HepG2 (cell line): ENCODE results near the gene KANSL1. TPM values are rescaled to one million over a fixed set of nuclear protein-coding genes. Genes with fewer than 3 reads are reported as not detected.

Experiments used
- ATAC-seq: fragments of 200-7000 bp; cut with Tn5 transposase; 3 replicates; pipeline ENCODE4 v1.9.1; 2020; ENCODE audit warnings: mild to moderate bottlenecking, moderate library complexity
- BruUV-seq: library from RNA; stranded (reverse); fragments of 400-500 nt; replicated peaks from 2 replicates; lab custom pipeline; 2021; lab: Mats Ljungman, UMichigan
- CTCF ChIA-PET: fragments of 300-600 bp; formaldehyde crosslinking; extraction: SDS; loops from one replicate; lab custom pipeline; 2021; ENCODE audit warnings: low total read pairs, inconsistent platforms, low intra/inter-chr PET ratio; lab: Yijun Ruan, JAX
- POLR2A ChIA-PET: fragments of 350-600 bp; sonication (Branson Sonifier 250); formaldehyde crosslinking; loops from one replicate; lab custom pipeline; 2020; ENCODE audit warnings: antibody characterized with exemption, inconsistent platforms; lab: Yijun Ruan, JAX
- DNase-seq: peaks from one replicate; pipeline ENCODE4 v3.0.0-alpha.2; 2015; ENCODE audit warnings: low spot score
- FAIRE-seq: peaks from 3 replicates; lab custom pipeline; 2011; peaks lifted over from hg19 to GRCh38; lab: Jason Lieb, UNC
- H2AFZ ChIP-seq: one replicate; pipeline ENCODE4 v1.6.1; 2011; ENCODE audit warnings: low read length, inconsistent platforms
- H3K27ac ChIP-seq: fragments of 300-600 bp; 3 replicates; pipeline ENCODE4 v1.8.0; 2011; ENCODE audit warnings: mixed run types, mild to moderate bottlenecking, mixed read lengths, low read length, inconsistent platforms; ENCODE audit not compliant: insufficient read depth; ENCODE audit errors: extremely low read length
- H3K27me3 ChIP-seq, 2 experiments: fragments of 200-600 bp in 1 of 2; 2 replicates in 1 of 2; 3 replicates in 1 of 2; pipeline versions ENCODE4 v1.6.0 to v1.8.0; 2011; ENCODE audit warnings: low read length in 2 of 2, mild to moderate bottlenecking in 2 of 2, moderate library complexity in 2 of 2, inconsistent platforms in 1 of 2; ENCODE audit not compliant: insufficient read depth in 2 of 2, control insufficient read depth in 1 of 2
- H3K36me3 ChIP-seq, 2 experiments: fragments of 200-600 bp in 1 of 2; replicated peaks in 1 of 2; 2 replicates in 1 of 2; 3 replicates in 1 of 2; pipeline versions ENCODE4 v1.5.1 to v1.8.0; 2011; ENCODE audit warnings: low read length in 2 of 2, inconsistent platforms in 1 of 2; ENCODE audit not compliant: insufficient read depth in 2 of 2, control insufficient read depth in 1 of 2
- H3K4me1 ChIP-seq: 2 replicates; pipeline ENCODE4 v1.5.1; 2012; ENCODE audit warnings: low read length, inconsistent platforms; ENCODE audit not compliant: insufficient read depth
- H3K4me2 ChIP-seq: 2 replicates; pipeline ENCODE4 v1.6.0; 2011; ENCODE audit warnings: low read depth, low read length, inconsistent platforms
- H3K4me3 ChIP-seq, 3 experiments: fragments of 200-600 bp in 1 of 3; sonication (generic), shearing (Covaris generic) in 1 of 3; replicated peaks in 1 of 3; 2 replicates each; pipeline ENCODE4 v1.5.1; 2011 to 2016; ENCODE audit warnings: low read length in 3 of 3, inconsistent platforms in 2 of 3, low read depth in 2 of 3, mild to moderate bottlenecking in 2 of 3, control low read depth in 1 of 3, mixed read lengths in 1 of 3; ENCODE audit not compliant: insufficient read depth in 1 of 3
- H3K79me2 ChIP-seq: one replicate; pipeline ENCODE4 v1.6.1; 2011; ENCODE audit warnings: low read length, inconsistent platforms; ENCODE audit not compliant: insufficient read depth
- H3K9ac ChIP-seq: 2 replicates; pipeline ENCODE4 v1.6.0; 2011; ENCODE audit warnings: mild to moderate bottlenecking, low read depth, low read length, inconsistent platforms; ENCODE audit not compliant: insufficient read depth
- H3K9me3 ChIP-seq: 2 replicates; pipeline ENCODE4 v1.5.1; 2012; ENCODE audit warnings: mild to moderate bottlenecking, low read length
- H4K20me1 ChIP-seq: 2 replicates; pipeline ENCODE4 v1.6.0; 2011; ENCODE audit warnings: inconsistent platforms, mild to moderate bottlenecking, low read length, moderate library complexity; ENCODE audit not compliant: insufficient read depth
- RFX1 ChIP-seq: fragments of 450-650 bp; IDR thresholded peaks from 2 replicates; pipeline ENCODE4 v1.6.1; 2017
- SALL2 ChIP-seq: sonication (generic); formaldehyde crosslinking; IDR thresholded peaks from 2 replicates; pipeline ENCODE4 v1.8.1; 2023; ENCODE audit warnings: mild to moderate bottlenecking, missing genetic modification reagents, inconsistent platforms
- ZBTB10 ChIP-seq: sonication (generic); formaldehyde crosslinking; IDR thresholded peaks from 2 replicates; pipeline ENCODE4 v1.4.0; 2020; ENCODE audit warnings: missing genetic modification reagents, borderline replicate concordance
- ZMYM3 ChIP-seq: sonication (generic); formaldehyde crosslinking; IDR thresholded peaks from 2 replicates; pipeline ENCODE4 v1.5.1; 2020; ENCODE audit warnings: mild to moderate bottlenecking, missing genetic modification reagents
- ZNF17 ChIP-seq: sonication (generic); formaldehyde crosslinking; IDR thresholded peaks from 2 replicates; pipeline ENCODE4 v1.5.0; 2020; ENCODE audit warnings: mild to moderate bottlenecking, missing genetic modification reagents
- ZNF432 ChIP-seq: sonication (generic); formaldehyde crosslinking; IDR thresholded peaks from 2 replicates; pipeline ENCODE4 v1.5.0; 2020; ENCODE audit warnings: missing genetic modification reagents, mild to moderate bottlenecking, borderline replicate concordance
- ZNF770 ChIP-seq: sonication (generic); formaldehyde crosslinking; IDR thresholded peaks from 2 replicates; pipeline ENCODE4 v1.5.0; 2020; ENCODE audit warnings: mild to moderate bottlenecking, missing genetic modification reagents
- ZNF841 ChIP-seq: sonication (generic); formaldehyde crosslinking; IDR thresholded peaks from 2 replicates; pipeline ENCODE4 v1.8.1; 2023; ENCODE audit warnings: missing genetic modification reagents, borderline replicate concordance
- WGBS: methylation state at CpG from one replicate; pipeline ENCODE4 v1.1.6; 2017; ENCODE audit warnings: low lambda C conversion rate; 5-methylcytosine and 5-hydroxymethylcytosine counted together
- in situ Hi-C: cut with HindIII; loops from 2 replicates; pipeline ENCODE4 v1.10.0; 2017; ENCODE audit warnings: low pct_unique_long_range_greater_than_20kb; ENCODE audit not compliant: extremely low pct_ligation_motif_present
- intact Hi-C: fragments of 100-400 bp; cut with micrococcal nuclease; formaldehyde crosslinking; loops from one replicate; pipeline ENCODE4 v1.10.0; 2022; ENCODE audit not compliant: unreplicated experiment
- polyA plus RNA-seq, 8 experiments: library from polyadenylated mRNA; depleted of rRNA in 3 of 8; stranded (reverse) in 7 of 8; unstranded in 1 of 8; fragments of >200 nt; fragmentation: Illumina TruSeq in 4 of 8; extraction: Trizol in 4 of 8; gene quantifications; 2 replicates each; pipeline versions ENCODE4 v1.2.1 to v1.2.3, GENCODE V29; 2011 to 2016; ENCODE audit warnings: low read depth in 4 of 8, missing spikeins in 1 of 8, mixed read lengths in 1 of 8; ENCODE audit not compliant: insufficient read depth in 1 of 8
- total RNA-seq, 5 experiments: library from RNA; depleted of rRNA; stranded (reverse); fragments of >200 nt; fragmentation: Illumina TruSeq; extraction: Trizol; gene quantifications; 2 replicates each; pipeline ENCODE4 v1.2.3, GENCODE V29; 2016; ENCODE audit warnings: low read depth in 1 of 5
- TF ChIP-seq, protein P1 (sequence below): sonication (generic); formaldehyde crosslinking; IDR thresholded peaks from 2 replicates; pipeline ENCODE4 v1.5.0; 2020; ENCODE audit warnings: missing genetic modification reagents
- TF ChIP-seq, protein P2 (sequence below): sonication (generic); formaldehyde crosslinking; IDR thresholded peaks from 2 replicates; pipeline ENCODE4 v1.4.0; 2020; ENCODE audit warnings: missing genetic modification reagents
- TF ChIP-seq, protein P3 (sequence below): sonication (generic); formaldehyde crosslinking; conservative IDR thresholded peaks from 2 replicates; pipeline ENCODE4 v1.4.0; 2020; ENCODE audit warnings: mild to moderate bottlenecking, missing genetic modification reagents, moderate library complexity

Gene KANSL1
- total and polyA plus RNA-seq, 2 of the 13 experiments (the other 11 are each of a cell fraction or from before 2014, with no cell fraction given): 24.0 to 59.6 TPM

DNA sequence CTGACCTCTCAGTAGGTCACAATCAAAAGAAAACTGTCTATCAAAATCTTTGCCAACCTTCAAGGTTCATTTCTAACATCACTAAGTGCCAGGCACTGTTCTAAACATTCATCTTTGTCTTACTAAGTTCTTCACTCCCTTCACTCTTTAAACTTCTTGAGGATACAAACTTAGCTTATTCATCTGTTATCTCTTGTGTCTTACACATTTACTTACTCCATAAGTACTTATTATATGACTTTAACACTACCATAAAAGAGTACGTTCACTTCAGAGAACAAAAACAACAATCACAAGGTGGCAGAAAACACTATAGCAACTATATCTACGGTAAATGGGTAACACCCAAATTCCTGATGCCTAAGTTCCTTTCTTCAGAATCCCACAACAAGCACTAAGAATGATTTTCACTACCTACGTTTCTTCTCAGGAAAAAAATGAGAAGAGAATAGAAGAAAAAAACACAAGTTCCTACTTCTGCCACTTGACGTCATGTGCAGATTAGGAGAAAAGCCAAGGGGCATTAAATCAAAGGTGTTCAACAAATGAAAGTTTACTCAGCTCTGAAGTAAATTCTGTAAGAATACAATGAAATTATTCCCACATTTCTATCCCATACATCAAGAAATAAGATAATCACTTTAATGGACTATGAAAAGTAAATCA lies 29.2 kb downstream of the KANSL1 start (continued):
- TF ChIP-seq, protein P1, sequence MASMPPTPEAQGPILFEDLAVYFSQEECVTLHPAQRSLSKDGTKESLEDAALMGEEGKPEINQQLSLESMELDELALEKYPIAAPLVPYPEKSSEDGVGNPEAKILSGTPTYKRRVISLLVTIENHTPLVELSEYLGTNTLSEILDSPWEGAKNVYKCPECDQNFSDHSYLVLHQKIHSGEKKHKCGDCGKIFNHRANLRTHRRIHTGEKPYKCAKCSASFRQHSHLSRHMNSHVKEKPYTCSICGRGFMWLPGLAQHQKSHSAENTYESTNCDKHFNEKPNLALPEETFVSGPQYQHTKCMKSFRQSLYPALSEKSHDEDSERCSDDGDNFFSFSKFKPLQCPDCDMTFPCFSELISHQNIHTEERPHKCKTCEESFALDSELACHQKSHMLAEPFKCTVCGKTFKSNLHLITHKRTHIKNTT (CRISPR knock-in tag): no peak
- no peak for TF ChIP-seq ZNF17
- TF ChIP-seq RFX1: no peak
- no peak for TF ChIP-seq ZNF432 (CRISPR knock-in tag)
- no peak for TF ChIP-seq ZNF841 (CRISPR knock-in tag)
- no peak for TF ChIP-seq ZMYM3 (CRISPR knock-in tag)

DNA sequence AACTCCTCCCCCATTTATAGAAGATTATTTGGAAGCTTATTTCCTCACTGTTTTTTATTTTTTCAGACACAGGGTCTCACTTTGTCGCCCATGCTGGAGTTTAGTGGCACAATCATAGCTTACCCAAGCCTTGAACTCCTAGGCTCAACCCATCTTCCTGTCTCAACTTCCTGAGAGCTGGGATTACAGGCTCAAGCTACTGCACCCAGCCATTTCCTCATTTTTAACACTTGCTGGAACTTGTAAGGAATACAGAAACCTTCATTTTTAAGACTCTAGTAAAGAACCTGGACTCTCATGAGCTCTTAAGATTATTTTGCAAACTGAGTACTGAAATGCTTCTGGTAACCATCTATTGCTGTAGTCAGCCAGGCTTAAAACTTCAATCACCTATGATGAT lies 29.9 kb downstream of the KANSL1 start:
- POLR2A ChIA-PET: no interaction called here
- Histone ChIP-seq H3K4me3 (no peak overlapping the region), H2AFZ (no peak overlapping the region), H3K27ac (no peak overlapping the region), H3K4me2 (no peak overlapping the region), H3K36me3 (no peaks in the 10 kb centered on the region), H3K9ac (no peak overlapping the region), H3K27me3 (no peaks in the 10 kb centered on the region), H3K79me2 (peaks cover 98% of the 10 kb centered on the region), H4K20me1 (peaks cover 77% of the 10 kb centered on the region), H3K4me1 (peaks cover 54% of the 10 kb centered on the region), H3K9me3 (no peaks in the 10 kb centered on the region)
- FAIRE-seq (no peak), ATAC-seq (no peak), DNase-seq (no peak)
- 100% methylated on average over 1 of the region's 1 CpG for WGBS
- TF ChIP-seq, protein P2, sequence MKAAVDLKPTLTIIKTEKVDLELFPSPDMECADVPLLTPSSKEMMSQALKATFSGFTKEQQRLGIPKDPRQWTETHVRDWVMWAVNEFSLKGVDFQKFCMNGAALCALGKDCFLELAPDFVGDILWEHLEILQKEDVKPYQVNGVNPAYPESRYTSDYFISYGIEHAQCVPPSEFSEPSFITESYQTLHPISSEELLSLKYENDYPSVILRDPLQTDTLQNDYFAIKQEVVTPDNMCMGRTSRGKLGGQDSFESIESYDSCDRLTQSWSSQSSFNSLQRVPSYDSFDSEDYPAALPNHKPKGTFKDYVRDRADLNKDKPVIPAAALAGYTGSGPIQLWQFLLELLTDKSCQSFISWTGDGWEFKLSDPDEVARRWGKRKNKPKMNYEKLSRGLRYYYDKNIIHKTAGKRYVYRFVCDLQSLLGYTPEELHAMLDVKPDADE (CRISPR knock-in tag): no peak
- TF ChIP-seq, protein P3, sequence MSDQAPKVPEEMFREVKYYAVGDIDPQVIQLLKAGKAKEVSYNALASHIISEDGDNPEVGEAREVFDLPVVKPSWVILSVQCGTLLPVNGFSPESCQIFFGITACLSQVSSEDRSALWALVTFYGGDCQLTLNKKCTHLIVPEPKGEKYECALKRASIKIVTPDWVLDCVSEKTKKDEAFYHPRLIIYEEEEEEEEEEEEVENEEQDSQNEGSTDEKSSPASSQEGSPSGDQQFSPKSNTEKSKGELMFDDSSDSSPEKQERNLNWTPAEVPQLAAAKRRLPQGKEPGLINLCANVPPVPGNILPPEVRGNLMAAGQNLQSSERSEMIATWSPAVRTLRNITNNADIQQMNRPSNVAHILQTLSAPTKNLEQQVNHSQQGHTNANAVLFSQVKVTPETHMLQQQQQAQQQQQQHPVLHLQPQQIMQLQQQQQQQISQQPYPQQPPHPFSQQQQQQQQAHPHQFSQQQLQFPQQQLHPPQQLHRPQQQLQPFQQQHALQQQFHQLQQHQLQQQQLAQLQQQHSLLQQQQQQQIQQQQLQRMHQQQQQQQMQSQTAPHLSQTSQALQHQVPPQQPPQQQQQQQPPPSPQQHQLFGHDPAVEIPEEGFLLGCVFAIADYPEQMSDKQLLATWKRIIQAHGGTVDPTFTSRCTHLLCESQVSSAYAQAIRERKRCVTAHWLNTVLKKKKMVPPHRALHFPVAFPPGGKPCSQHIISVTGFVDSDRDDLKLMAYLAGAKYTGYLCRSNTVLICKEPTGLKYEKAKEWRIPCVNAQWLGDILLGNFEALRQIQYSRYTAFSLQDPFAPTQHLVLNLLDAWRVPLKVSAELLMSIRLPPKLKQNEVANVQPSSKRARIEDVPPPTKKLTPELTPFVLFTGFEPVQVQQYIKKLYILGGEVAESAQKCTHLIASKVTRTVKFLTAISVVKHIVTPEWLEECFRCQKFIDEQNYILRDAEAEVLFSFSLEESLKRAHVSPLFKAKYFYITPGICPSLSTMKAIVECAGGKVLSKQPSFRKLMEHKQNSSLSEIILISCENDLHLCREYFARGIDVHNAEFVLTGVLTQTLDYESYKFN (CRISPR knock-in tag): no peak
- TF ChIP-seq ZNF770 (CRISPR knock-in tag) (no peak), SALL2 (no peak), ZBTB10 (CRISPR knock-in tag) (no peak)
- in situ Hi-C loops (no loop called here), intact Hi-C loops (no loop called here)
- no TSS peak for BruUV-seq
- CTCF ChIA-PET: no interaction called here
